HCT116 (cell line): ENCODE results near the gene GPR4. TPM values are rescaled to one million over a fixed set of nuclear protein-coding genes. Genes with fewer than 3 reads are reported as not detected.

Experiments
- ATAC-seq: fragments of 200-7000 bp; cut with Tn5 transposase; 2 replicates; pipeline ENCODE4 v1.9.1; 2020; ENCODE audit warnings: mild to moderate bottlenecking, moderate library complexity
- BruUV-seq: library from RNA; stranded (reverse); fragments of 400-500 nt; replicated peaks from 2 replicates; lab custom pipeline; 2021; lab: Mats Ljungman, UMichigan
- CTCF ChIA-PET: fragments of 300-600 bp; sonication (Branson Sonifier 250); formaldehyde crosslinking; loops from one replicate; lab custom pipeline; 2021; ENCODE audit warnings: antibody characterized with exemption; lab: Charles Lee
- POLR2A ChIA-PET: fragments of 300-600, 350-600 bp; sonication (Branson Sonifier 250); formaldehyde crosslinking; loops from one replicate; lab custom pipeline; 2021; ENCODE audit warnings: antibody characterized with exemption; lab: Charles Lee
- RAD21 ChIA-PET, 2 experiments: fragments of 300-600 bp; sonication (Branson Sonifier 250); formaldehyde crosslinking; loops; one replicate each; lab custom pipeline; 2023; ENCODE audit warnings: low total read pairs in 2 of 2; ENCODE audit not compliant: uncharacterized antibody in 2 of 2, unreplicated experiment in 2 of 2, low non-redundant PET in 1 of 2; lab: Charles Lee
- DNase-seq: peaks from one replicate; pipeline ENCODE4 v3.0.0-alpha.2; 2010; ENCODE audit warnings: low read depth, low spot score
- H2AFZ ChIP-seq: fragments of 200-600 bp; shearing (Covaris generic), sonication (generic); 2 replicates; pipeline ENCODE4 v1.6.1; 2017; ENCODE audit warnings: low read depth, mixed run types, mixed read lengths, antibody characterized with exemption, low read length; ENCODE audit not compliant: poor library complexity, severe bottlenecking
- H3K27ac ChIP-seq: 2 replicates; pipeline ENCODE4 v1.5.1; 2012; ENCODE audit warnings: low read depth, low read length
- H3K27me3 ChIP-seq: fragments of 200-600 bp; sonication (generic); 2 replicates; pipeline ENCODE4 v1.6.1; 2016; ENCODE audit warnings: mixed run types, low read length, mixed read lengths; ENCODE audit not compliant: insufficient read depth
- H3K36me3 ChIP-seq, 2 experiments: fragments of 200-500 bp in 1 of 2; fragments of 200-600 bp in 1 of 2; sonication (Bioruptor generic) in 1 of 2; sonication (generic) in 1 of 2; 2 replicates each; pipeline versions ENCODE4 v1.5.1 to v1.6.1; 2014 to 2016; ENCODE audit warnings: low read length in 2 of 2, inconsistent platforms in 1 of 2, mixed read lengths in 1 of 2, mixed run types in 1 of 2; ENCODE audit not compliant: insufficient read depth in 2 of 2, control insufficient read depth in 1 of 2
- H3K4me1 ChIP-seq, 2 experiments: fragments of 200-600 bp in 1 of 2; sonication (generic) in 1 of 2; 2 replicates each; pipeline versions ENCODE4 v1.5.1 to v1.6.1; 2012 to 2017; ENCODE audit warnings: low read length in 2 of 2, inconsistent platforms in 1 of 2, mild to moderate bottlenecking in 1 of 2, mixed read lengths in 1 of 2, mixed run types in 1 of 2, moderate library complexity in 1 of 2; ENCODE audit not compliant: insufficient read depth in 2 of 2, control insufficient read depth in 1 of 2
- H3K4me2 ChIP-seq: fragments of 200-600 bp; sonication (generic); 2 replicates; pipeline ENCODE4 v1.6.1; 2017; ENCODE audit warnings: mixed run types, low read length, mixed read lengths
- H3K4me3 ChIP-seq, 2 experiments: fragments of 200-600 bp in 1 of 2; sonication (generic) in 1 of 2; replicated peaks in 1 of 2; 2 replicates each; pipeline ENCODE4 v1.5.1; 2011 to 2016; ENCODE audit warnings: low read length in 2 of 2, control low read depth in 1 of 2, low read depth in 1 of 2, mild to moderate bottlenecking in 1 of 2, mixed read lengths in 1 of 2, mixed run types in 1 of 2
- H3K79me2 ChIP-seq: fragments of 200-600 bp; sonication (generic); 2 replicates; pipeline ENCODE4 v1.6.1; 2017; ENCODE audit warnings: mild to moderate bottlenecking, mixed run types, low read length, moderate library complexity, mixed read lengths; ENCODE audit not compliant: insufficient read depth
- H3K9ac ChIP-seq: fragments of 200-600 bp; sonication (generic); 2 replicates; pipeline ENCODE4 v1.6.1; 2016; ENCODE audit warnings: low read length, mixed read lengths
- H3K9me2 ChIP-seq: fragments of 200-600 bp; sonication (generic), shearing (Covaris generic); 2 replicates; pipeline ENCODE4 v1.6.1; 2017; ENCODE audit warnings: mixed run types, mild to moderate bottlenecking, moderate library complexity; ENCODE audit not compliant: insufficient read depth
- H3K9me3 ChIP-seq, 2 experiments: fragments of 200-500 bp in 1 of 2; fragments of 200-600 bp in 1 of 2; sonication (Bioruptor generic) in 1 of 2; sonication (generic) in 1 of 2; 2 replicates each; pipeline ENCODE4 v1.6.1; 2014 to 2017; ENCODE audit warnings: low read length in 2 of 2, mixed read lengths in 2 of 2, inconsistent platforms in 1 of 2, low read depth in 1 of 2, mild to moderate bottlenecking in 1 of 2, mixed run types in 1 of 2, moderate library complexity in 1 of 2; ENCODE audit not compliant: control insufficient read depth in 1 of 2, insufficient read depth in 1 of 2
- H4K20me1 ChIP-seq: fragments of 200-600 bp; sonication (generic), shearing (Covaris generic); 2 replicates; pipeline ENCODE4 v1.6.1; 2017; ENCODE audit warnings: mixed run types, mild to moderate bottlenecking, moderate library complexity; ENCODE audit not compliant: insufficient read depth
- CEBPB ChIP-seq: IDR thresholded peaks from 2 replicates; pipeline ENCODE4 v1.6.1; 2012; ENCODE audit warnings: low read depth
- EGR1 ChIP-seq: IDR thresholded peaks from 2 replicates; pipeline ENCODE4 v1.6.1; 2012; ENCODE audit warnings: low read depth
- EZH2 ChIP-seq: fragments of 200-600 bp; sonication (generic); IDR thresholded peaks from 2 replicates; pipeline ENCODE4 v1.6.1; 2017; ENCODE audit warnings: antibody characterized with exemption, mixed run types
- EZH2phosphoT487 ChIP-seq: fragments of 200-600 bp; IDR thresholded peaks from 2 replicates; pipeline ENCODE4 v1.6.1; 2018; ENCODE audit warnings: antibody characterized with exemption, borderline replicate concordance
- JUND ChIP-seq: IDR thresholded peaks from 2 replicates; pipeline ENCODE4 v1.6.1; 2012
- POLR2AphosphoS5 ChIP-seq: IDR thresholded peaks from 2 replicates; pipeline ENCODE4 v1.6.1; 2011; ENCODE audit warnings: mild to moderate bottlenecking, low read depth, low read length, moderate library complexity
- RAD21 ChIP-seq: IDR thresholded peaks from 2 replicates; pipeline ENCODE4 v1.6.1; 2012; ENCODE audit warnings: low read depth, mild to moderate bottlenecking
- SIN3A ChIP-seq: IDR thresholded peaks from 2 replicates; pipeline ENCODE4 v1.6.1; 2012; ENCODE audit warnings: low read depth
- SP1 ChIP-seq: IDR thresholded peaks from 2 replicates; pipeline ENCODE4 v1.6.1; 2012; ENCODE audit warnings: low read depth
- SRF ChIP-seq: IDR thresholded peaks from 2 replicates; pipeline ENCODE4 v1.6.1; 2012; ENCODE audit warnings: low read depth
- TCF7L2 ChIP-seq: IDR thresholded peaks from 2 replicates; pipeline ENCODE4 v1.7.0; 2011; ENCODE audit warnings: borderline replicate concordance, inconsistent platforms; ENCODE audit not compliant: insufficient read depth, insufficient read length; ENCODE audit errors: extremely low read depth
- YY1 ChIP-seq: IDR thresholded peaks from 2 replicates; pipeline ENCODE4 v1.6.1; 2011; ENCODE audit warnings: low read length, low read depth, moderate library complexity, mild to moderate bottlenecking; ENCODE audit not compliant: insufficient replicate concordance; ENCODE audit errors: extremely low read depth
- ZBTB33 ChIP-seq: IDR thresholded peaks from 2 replicates; pipeline ENCODE4 v1.6.1; 2011; ENCODE audit warnings: mild to moderate bottlenecking, low read length, moderate library complexity; ENCODE audit not compliant: insufficient replicate concordance; ENCODE audit errors: extremely low read depth
- ZFX ChIP-seq: fragments of 450-650 bp; IDR thresholded peaks from 2 replicates; pipeline ENCODE4 v1.6.1; 2017
- intact Hi-C: fragments of 100-400 bp; cut with micrococcal nuclease; formaldehyde crosslinking; loops from 2 replicates; pipeline ENCODE4 v1.10.0; 2022
- total RNA-seq: library from RNA; stranded (reverse); gene quantifications from one replicate; pipeline ENCODE4 v1.2.1, GENCODE V29; 2021; ENCODE audit not compliant: unreplicated experiment
- TF ChIP-seq, protein P1 (sequence below), 3 experiments: fragments of 200-600 bp in 1 of 3; sonication (generic) in 1 of 3; IDR thresholded peaks in 2 of 3; conservative IDR thresholded peaks in 1 of 3; 2 replicates each; pipeline ENCODE4 v1.5.1; 2012 to 2017; ENCODE audit warnings: low read depth in 2 of 3, low read length in 2 of 3, antibody characterized with exemption in 1 of 3, borderline replicate concordance in 1 of 3, control low read depth in 1 of 3, mild to moderate bottlenecking in 1 of 3, mixed read lengths in 1 of 3, mixed run types in 1 of 3, moderate library complexity in 1 of 3; ENCODE audit not compliant: insufficient read depth in 1 of 3
- TF ChIP-seq, protein P2 (sequence below): IDR thresholded peaks from 2 replicates; pipeline ENCODE4 v1.6.1; 2012; ENCODE audit warnings: low read depth
- TF ChIP-seq, protein P3 (sequence below): IDR thresholded peaks from 2 replicates; pipeline ENCODE4 v1.6.1; 2012

GPR4 gene
- total RNA-seq, 1 experiment from 2014 or later, result 0.10 TPM

DNA sequence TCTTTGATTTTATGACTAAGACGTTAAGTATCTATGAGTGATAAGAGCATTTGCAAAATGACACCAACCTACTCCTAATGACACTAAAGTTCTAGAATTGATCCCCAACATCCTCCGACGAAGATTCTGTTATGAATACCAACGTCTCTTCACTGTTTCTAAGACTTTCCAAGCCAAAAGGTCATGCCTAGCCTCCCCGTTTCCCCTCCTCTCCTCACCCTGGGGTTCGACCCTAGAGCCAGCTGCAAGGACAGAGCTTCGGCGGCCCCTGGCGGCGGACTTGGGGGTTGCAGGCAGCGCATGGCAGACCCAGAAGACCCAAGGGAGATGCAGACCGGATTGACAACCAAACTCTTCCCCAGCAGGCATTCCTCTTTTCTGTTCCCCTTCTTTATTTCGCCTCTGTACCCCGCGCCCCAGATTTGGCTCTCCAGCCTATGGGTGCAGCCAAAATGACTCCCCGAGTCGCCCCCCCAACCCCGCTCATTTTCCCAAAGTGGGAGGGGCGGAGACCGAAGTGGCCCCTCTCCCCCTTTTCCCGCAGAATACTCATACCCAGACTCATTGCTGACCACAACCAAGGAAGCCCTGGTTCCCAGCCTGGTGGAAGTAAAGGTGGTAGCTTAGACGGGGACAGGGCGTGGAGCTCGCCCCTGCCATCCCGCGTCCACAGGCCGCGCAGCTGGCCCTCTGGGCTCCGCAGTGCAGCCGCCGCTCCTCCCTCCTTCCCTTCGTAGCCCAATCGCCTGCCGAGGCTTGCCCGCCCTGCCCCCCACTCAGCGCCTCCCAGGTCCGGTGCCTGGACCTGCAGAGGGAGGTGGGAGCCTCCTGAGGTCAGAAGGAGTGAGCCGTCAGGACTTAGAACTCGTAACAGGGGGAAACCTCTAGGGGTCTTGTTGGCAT is 41.3 kb upstream of the GPR4 start:
- POLR2A ChIA-PET, result interaction anchor here (0.7 to 4.7 kb wide), 7 partner anchors 11 to 176 kb away, joined by 3 to 54 read pairs (median 8); partner anchors contain the start of genes FOSB, GIPR, QPCTL and SNRPD2
- DNase-seq (peak; percentile 71), ATAC-seq (no peak)
- no peaks in the 10 kb centered on the region for H4K20me1 ChIP-seq
- H3K79me2 ChIP-seq, result peaks cover 6% of the 10 kb centered on the region; the same call in 1 of the 2 replicates
- H3K27me3 ChIP-seq, result no peaks in the 10 kb centered on the region
- CTCF ChIA-PET, result interaction anchor here (0.9 to 3.6 kb wide), 19 partner anchors 12 to 240 kb away, joined by 3 to 40 read pairs (median 8); partner anchors contain the start of genes GIPR and OPA3
- H3K27ac ChIP-seq, result peak overlapping the region; percentile 79; the same call in 1 of the 2 replicates
- H3K4me1 ChIP-seq, result peaks cover 28 to 68% of the 10 kb centered on the region in 2 experiments
- H3K4me2 ChIP-seq, result peak overlapping the region; percentile 96
- H3K9me3 ChIP-seq, result no peaks in the 10 kb centered on the region
- peak overlapping the region; percentile 53; a peak in 3 of 4 replicates for H3K4me3 ChIP-seq
- H3K36me3 ChIP-seq, result no peaks in the 10 kb centered on the region
- RAD21 ChIA-PET, result interaction anchor here (1.5 to 2.6 kb wide), 3 partner anchors 24 to 52 kb away, joined by 3 to 17 read pairs (median 9); partner anchors contain the start of gene GIPR (in 1 of the 2)
- intact Hi-C loops, result loop anchor here (1.0 to 5.0 kb wide), 4 partner anchors 36 to 158 kb away; no protein-coding TSS in a partner anchor
- no TSS peak for BruUV-seq
- H3K9me2 ChIP-seq, result no peaks in the 10 kb centered on the region
- H3K9ac ChIP-seq, result no peak overlapping the region
- peak overlapping the region; percentile 52 for H2AFZ ChIP-seq
- TF ChIP-seq EZH2 (no peak), SP1 (no peak), ZBTB33 (no peak), EGR1 (no peak), RAD21 (peak; percentile 98), EZH2phosphoT487 (no peak), ZFX (no peak), YY1 (no peak), TCF7L2 (peak; percentile 27), POLR2AphosphoS5 (peak; percentile 34), SRF (no peak), SIN3A (no peak), CEBPB (no peak), JUND (no peak)
- TF ChIP-seq, protein P1, sequence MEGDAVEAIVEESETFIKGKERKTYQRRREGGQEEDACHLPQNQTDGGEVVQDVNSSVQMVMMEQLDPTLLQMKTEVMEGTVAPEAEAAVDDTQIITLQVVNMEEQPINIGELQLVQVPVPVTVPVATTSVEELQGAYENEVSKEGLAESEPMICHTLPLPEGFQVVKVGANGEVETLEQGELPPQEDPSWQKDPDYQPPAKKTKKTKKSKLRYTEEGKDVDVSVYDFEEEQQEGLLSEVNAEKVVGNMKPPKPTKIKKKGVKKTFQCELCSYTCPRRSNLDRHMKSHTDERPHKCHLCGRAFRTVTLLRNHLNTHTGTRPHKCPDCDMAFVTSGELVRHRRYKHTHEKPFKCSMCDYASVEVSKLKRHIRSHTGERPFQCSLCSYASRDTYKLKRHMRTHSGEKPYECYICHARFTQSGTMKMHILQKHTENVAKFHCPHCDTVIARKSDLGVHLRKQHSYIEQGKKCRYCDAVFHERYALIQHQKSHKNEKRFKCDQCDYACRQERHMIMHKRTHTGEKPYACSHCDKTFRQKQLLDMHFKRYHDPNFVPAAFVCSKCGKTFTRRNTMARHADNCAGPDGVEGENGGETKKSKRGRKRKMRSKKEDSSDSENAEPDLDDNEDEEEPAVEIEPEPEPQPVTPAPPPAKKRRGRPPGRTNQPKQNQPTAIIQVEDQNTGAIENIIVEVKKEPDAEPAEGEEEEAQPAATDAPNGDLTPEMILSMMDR (IDR thresholded peaks at IDR 0.05 in 2 of 3, conservative IDR thresholded peaks at IDR 0.05 in 1 of 3; ENCODE audit: borderline replicate concordance in 1 of 3, insufficient read depth in 1 of 3, low read depth in 2 of 3, low read length in 2 of 3), result peak; percentile 97 to 99 (median 99)
- TF ChIP-seq, protein P2, sequence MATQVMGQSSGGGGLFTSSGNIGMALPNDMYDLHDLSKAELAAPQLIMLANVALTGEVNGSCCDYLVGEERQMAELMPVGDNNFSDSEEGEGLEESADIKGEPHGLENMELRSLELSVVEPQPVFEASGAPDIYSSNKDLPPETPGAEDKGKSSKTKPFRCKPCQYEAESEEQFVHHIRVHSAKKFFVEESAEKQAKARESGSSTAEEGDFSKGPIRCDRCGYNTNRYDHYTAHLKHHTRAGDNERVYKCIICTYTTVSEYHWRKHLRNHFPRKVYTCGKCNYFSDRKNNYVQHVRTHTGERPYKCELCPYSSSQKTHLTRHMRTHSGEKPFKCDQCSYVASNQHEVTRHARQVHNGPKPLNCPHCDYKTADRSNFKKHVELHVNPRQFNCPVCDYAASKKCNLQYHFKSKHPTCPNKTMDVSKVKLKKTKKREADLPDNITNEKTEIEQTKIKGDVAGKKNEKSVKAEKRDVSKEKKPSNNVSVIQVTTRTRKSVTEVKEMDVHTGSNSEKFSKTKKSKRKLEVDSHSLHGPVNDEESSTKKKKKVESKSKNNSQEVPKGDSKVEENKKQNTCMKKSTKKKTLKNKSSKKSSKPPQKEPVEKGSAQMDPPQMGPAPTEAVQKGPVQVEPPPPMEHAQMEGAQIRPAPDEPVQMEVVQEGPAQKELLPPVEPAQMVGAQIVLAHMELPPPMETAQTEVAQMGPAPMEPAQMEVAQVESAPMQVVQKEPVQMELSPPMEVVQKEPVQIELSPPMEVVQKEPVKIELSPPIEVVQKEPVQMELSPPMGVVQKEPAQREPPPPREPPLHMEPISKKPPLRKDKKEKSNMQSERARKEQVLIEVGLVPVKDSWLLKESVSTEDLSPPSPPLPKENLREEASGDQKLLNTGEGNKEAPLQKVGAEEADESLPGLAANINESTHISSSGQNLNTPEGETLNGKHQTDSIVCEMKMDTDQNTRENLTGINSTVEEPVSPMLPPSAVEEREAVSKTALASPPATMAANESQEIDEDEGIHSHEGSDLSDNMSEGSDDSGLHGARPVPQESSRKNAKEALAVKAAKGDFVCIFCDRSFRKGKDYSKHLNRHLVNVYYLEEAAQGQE, result no peak
- TF ChIP-seq, protein P3, sequence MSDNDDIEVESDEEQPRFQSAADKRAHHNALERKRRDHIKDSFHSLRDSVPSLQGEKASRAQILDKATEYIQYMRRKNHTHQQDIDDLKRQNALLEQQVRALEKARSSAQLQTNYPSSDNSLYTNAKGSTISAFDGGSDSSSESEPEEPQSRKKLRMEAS, result no peak
